Heart right ventricle (tissue), 16 donors: Measurements from ENCODE around the gene MERTK. TPM values are rescaled to one million over a fixed set of nuclear protein-coding genes. Genes with fewer than 3 reads are reported as not detected.
A peak's percentile ranks its signal among the peaks of the same experiment; 100 is the strongest.
"Not testable (repeated sequence)": the region's sequence is repeated elsewhere in the genome, so short reads cannot be mapped to it uniquely, and the experiment has no call there.

Experiments
- ATAC-seq, 8 donors: fragments of 200-7000 bp; cut with Tn5 transposase; one replicate each; pipeline ENCODE4 v1.9.1; 2020; ENCODE audit warnings: mild to moderate bottlenecking in 8 of 8, moderate library complexity in 8 of 8, moderate number of reproducible peaks in 1 of 8
- DNase-seq, 2 donors: peaks; one replicate each; pipeline ENCODE4 v3.0.0-alpha.2; 2020
- H3K27ac ChIP-seq, 10 donors: fragments of 200-600 bp; sonication (generic) in 2 of 10; one replicate each; pipeline versions ENCODE4 v1.5.0 to v1.8.0; 2020 to 2022; ENCODE audit warnings: mild to moderate bottlenecking in 3 of 10
- H3K27me3 ChIP-seq, 7 donors: fragments of 200-600 bp; one replicate each; pipeline ENCODE4 v1.8.0; 2021 to 2022; ENCODE audit warnings: mild to moderate bottlenecking in 2 of 7
- H3K36me3 ChIP-seq, 9 donors: fragments of 200-600 bp; sonication (generic) in 1 of 9; one replicate each; pipeline versions ENCODE4 v1.5.0 to v1.8.0; 2020 to 2022; ENCODE audit warnings: mild to moderate bottlenecking in 2 of 9
- H3K4me1 ChIP-seq, 9 donors: fragments of 200-600 bp; sonication (generic) in 1 of 9; one replicate each; pipeline versions ENCODE4 v1.5.0 to v1.8.0; 2020 to 2022; ENCODE audit warnings: mild to moderate bottlenecking in 4 of 9
- H3K4me3 ChIP-seq, 10 donors: fragments of 200-600 bp; sonication (generic) in 2 of 10; one replicate each; pipeline versions ENCODE4 v1.5.0 to v1.8.0; 2020 to 2022; ENCODE audit warnings: mild to moderate bottlenecking in 7 of 10, moderate library complexity in 2 of 10
- H3K9me3 ChIP-seq, 11 donors: fragments of 200-600 bp in 10 of 11; sonication (generic) in 2 of 11; one replicate each; pipeline versions ENCODE4 v1.5.0 to v1.8.0; 2013 to 2022; ENCODE audit warnings: mild to moderate bottlenecking in 2 of 11, control low read depth in 1 of 11, moderate library complexity in 1 of 11
- WGBS, 2 donors: extraction: QIAGEN DNeasy Blood & Tissue Kit; methylation state at CpG; one replicate each; pipeline ENCODE4 v1.1.7; 2013; ENCODE audit warnings: inconsistent platforms in 1 of 2; 5-methylcytosine and 5-hydroxymethylcytosine counted together
- intact Hi-C, 10 donors: fragments of 100-400 bp; cut with DNase I; formaldehyde crosslinking; loops; one replicate each; pipeline versions ENCODE4 v1.11.1 to v1.14.2; 2022
- polyA plus RNA-seq, 2 donors: library from polyadenylated mRNA; stranded (reverse); fragments of 200-250 nt; gene quantifications; one replicate each; pipeline ENCODE4 v1.2.3, GENCODE V29; 2013
- total RNA-seq, 10 donors: library from RNA; stranded (reverse); fragmentation: NEBNext Ultra II Directional in 3 of 10; extraction: Animal tissue kit (Norgen Biotek cat#: 25700) in 3 of 10; gene quantifications; one replicate each; pipeline versions ENCODE4 v1.2.1 to v1.2.4, GENCODE V29; 2021 to 2023
- TF ChIP-seq, protein P1 (sequence below), 9 donors: fragments of 200-600 bp; sonication (generic) in 2 of 9; IDR thresholded peaks; one replicate each; pipeline versions ENCODE4 v1.5.0 to v1.8.0; 2021 to 2022; ENCODE audit warnings: antibody characterized with exemption in 9 of 9, mild to moderate bottlenecking in 5 of 9, moderate library complexity in 1 of 9
- donor health status: Arrhythmogenic right ventricular cardiomyopathy.
- donor health status: ischemic (EF 13 %, LVEDD 7.1; RV severe dilation, severe dysfunction).
- donor health status: healthy with polysubstance abuse.
- donor health status: DM: no; HTN: yes; CAD: no.
- donor health status: DM: no; HTN: no; CAD: no.
- donor health status: ischemic (EF 25% LVEDD 6.9; RV normal size, moderate dysfunction).
- donor health status: ischemic (EF 25% LVEDD 5.7; RV mildly dilated, moderate dysfunction).
- donor health status: healthy.
- donor health status: DM: yes; HTN: yes; CAD: no.
- donor health status: Ischemic cardiomyopathy.
- donor health status: ischemic (EF 35%, LVEDD 5.7; RV mildly dilated, moderate dysfunction).
- donor health status: nonischemic (EF 11% LVEDD 7.7; RV severe dilation, severe dysfunction).
- donor health status: DM: yes; HTN: yes; CAD: no.
- donor health status: PGD.
- donor health status: ischemic (EF 29% LVEDD 5.4; RV normal size, mild dysfunction).
- donor health status: nonischemic (EF 23%, LVEDD 6.1; RV moderate dilation, normal function).

MERTK gene
- total and polyA plus RNA-seq, 12 donors, result 2.3 to 8.9 (median 3.9) TPM

GRCh38 chr2:111957872-111958354 lies 59.5 kb downstream of the MERTK start:
- 62 to 82% methylated on average over 6 of the region's 6 CpGs for WGBS, 2 donors
- TF ChIP-seq, protein P1, sequence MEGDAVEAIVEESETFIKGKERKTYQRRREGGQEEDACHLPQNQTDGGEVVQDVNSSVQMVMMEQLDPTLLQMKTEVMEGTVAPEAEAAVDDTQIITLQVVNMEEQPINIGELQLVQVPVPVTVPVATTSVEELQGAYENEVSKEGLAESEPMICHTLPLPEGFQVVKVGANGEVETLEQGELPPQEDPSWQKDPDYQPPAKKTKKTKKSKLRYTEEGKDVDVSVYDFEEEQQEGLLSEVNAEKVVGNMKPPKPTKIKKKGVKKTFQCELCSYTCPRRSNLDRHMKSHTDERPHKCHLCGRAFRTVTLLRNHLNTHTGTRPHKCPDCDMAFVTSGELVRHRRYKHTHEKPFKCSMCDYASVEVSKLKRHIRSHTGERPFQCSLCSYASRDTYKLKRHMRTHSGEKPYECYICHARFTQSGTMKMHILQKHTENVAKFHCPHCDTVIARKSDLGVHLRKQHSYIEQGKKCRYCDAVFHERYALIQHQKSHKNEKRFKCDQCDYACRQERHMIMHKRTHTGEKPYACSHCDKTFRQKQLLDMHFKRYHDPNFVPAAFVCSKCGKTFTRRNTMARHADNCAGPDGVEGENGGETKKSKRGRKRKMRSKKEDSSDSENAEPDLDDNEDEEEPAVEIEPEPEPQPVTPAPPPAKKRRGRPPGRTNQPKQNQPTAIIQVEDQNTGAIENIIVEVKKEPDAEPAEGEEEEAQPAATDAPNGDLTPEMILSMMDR (IDR thresholded peaks at IDR 0.05), result no peak
- intact Hi-C loops, result loop anchor here in 2 of 10 donors (5.0 to 10.0 kb wide), 2 partner anchors 51 to 53 kb away; no protein-coding TSS in a partner anchor

GRCh38 chr2:111958901-111959300 lies 60.5 kb downstream of the MERTK start:
- Histone ChIP-seq H3K27me3 (no peaks in the 10 kb centered on the region), H3K4me3 (no peak overlapping the region), H3K36me3 (peaks cover 0 to under 1% (median 0%) of the 10 kb centered on the region in 9 donors), H3K27ac (peak overlapping the region in 4 of 10 donors; percentile 53 to 72 (median 60)), H3K9me3 (no peaks in the 10 kb centered on the region), H3K4me1 (peaks cover 0 to 50% (median 22%) of the 10 kb centered on the region in 9 donors)
- intact Hi-C loops, result loop anchor here in 2 of 10 donors (5.0 to 10.0 kb wide), 2 partner anchors 52 to 54 kb away; no protein-coding TSS in a partner anchor
- no peak for DNase-seq
- TF ChIP-seq, protein P1 (IDR thresholded peaks at IDR 0.05), result peak in 2 of 9 donors; percentile 15 to 29
- WGBS, 2 donors, result 89 to 96% methylated on average over 1 of the region's 1 CpG
- no peak for ATAC-seq

More at GRCh38 chr2:111957872-111958354, 59.5 kb downstream of the MERTK start:
- Histone ChIP-seq H3K9me3 (no peaks in the 10 kb centered on the region), H3K27me3 (no peaks in the 10 kb centered on the region), H3K36me3 (peaks cover 0 to 6% (median 0%) of the 10 kb centered on the region in 9 donors), H3K4me3 (no peak overlapping the region), H3K4me1 (peaks cover 0 to 50% (median 22%) of the 10 kb centered on the region in 9 donors), H3K27ac (peak overlapping the region in 9 of 10 donors; percentile 34 to 72 (median 53))
- ATAC-seq (peak; percentile 33 to 90 (median 79)), DNase-seq (no peak)

GRCh38 chr2:111961663-111962062 lies 63.3 kb downstream of the MERTK start:
- TF ChIP-seq, protein P1 (IDR thresholded peaks at IDR 0.05), result no peak
- no peaks in the 10 kb centered on the region for H3K27me3 ChIP-seq
- H3K27ac ChIP-seq, result no peak overlapping the region
- H3K4me1 ChIP-seq, result peaks cover 0 to 51% (median 23%) of the 10 kb centered on the region in 9 donors
- WGBS, 2 donors, result 77 to 82% methylated on average over 7 of the region's 7 CpGs
- peaks cover 0 to 12% (median 0%) of the 10 kb centered on the region in 9 donors for H3K36me3 ChIP-seq
- no peak for DNase-seq
- H3K9me3 ChIP-seq, result no peaks in the 10 kb centered on the region
- ATAC-seq, result no peak
- no peak overlapping the region for H3K4me3 ChIP-seq
- intact Hi-C loops, result loop anchor here in 1 of 10 donors (2.0 kb wide), 1 partner anchor 23 kb away; no protein-coding TSS in a partner anchor

GRCh38 chr2:111963086-111963485 lies 64.7 kb downstream of the MERTK start:
- intact Hi-C loops, ATAC-seq, H3K27ac ChIP-seq, H3K4me3 ChIP-seq, DNase-seq, H3K27me3 ChIP-seq, H3K9me3 ChIP-seq: not testable (repeated sequence)
- H3K36me3 ChIP-seq, result peaks cover 0 to 26% (median 0%) of the 10 kb centered on the region in 9 donors
- WGBS, 2 donors, result 83 to 86% methylated on average over 8 of the region's 9 CpGs
- peaks cover 0 to 41% (median 26%) of the 10 kb centered on the region in 9 donors for H3K4me1 ChIP-seq

- H3K27me3 ChIP-seq, H3K4me3 ChIP-seq, ATAC-seq, H3K27ac ChIP-seq, H3K9me3 ChIP-seq, intact Hi-C loops, DNase-seq: not testable (repeated sequence)
- Histone ChIP-seq H3K36me3 (peaks cover 0 to 30% (median 0%) of the 10 kb centered on the region in 9 donors), H3K4me1 (peaks cover 0 to 37% (median 24%) of the 10 kb centered on the region in 9 donors)
- 59 to 71% methylated on average over 3 of the region's 4 CpGs for WGBS, 2 donors
Observed at GRCh38 chr2:111963508-111963907, 65.1 kb downstream of the MERTK start.
